ENCODE results near the gene DYNC1I1.
A peak's percentile ranks its signal among the peaks of the same experiment; 100 is the strongest.

DYNC1I1 gene

GRCh38 chr7:96090756-96091155 is 318.4 kb downstream of the DYNC1I1 start:
- DNase-seq: no peak

GRCh38 chr7:96093435-96093834 is 321.1 kb downstream of the DYNC1I1 start:
- DNase-seq: no peak

GRCh38 chr7:96097835-96098234 is 325.5 kb downstream of the DYNC1I1 start:
- DNase-seq: no peak

GRCh38 chr7:96100737-96101136 is 328.4 kb downstream of the DYNC1I1 start:
- DNase-seq: no peak

- no peak for DNase-seq
Measured at GRCh38 chr7:96102096-96102811, 329.9 kb downstream of the DYNC1I1 start.

GRCh38 chr7:96104984-96105383 is 332.6 kb downstream of the DYNC1I1 start:
- DNase-seq: no peak

GRCh38 chr7:96111405-96111804 is 339.1 kb downstream of the DYNC1I1 start:
- no peak for DNase-seq

GRCh38 chr7:96114190-96114589 is 341.8 kb downstream of the DYNC1I1 start:
- no peak for DNase-seq

- DNase-seq: no peak
Measured at GRCh38 chr7:96116173-96116572, 343.8 kb downstream of the DYNC1I1 start.

- DNase-seq: peak; percentile 41
Measured at GRCh38 chr7:96118449-96119001, 346.2 kb downstream of the DYNC1I1 start.

- no peak for DNase-seq
Measured at GRCh38 chr7:96120445-96121225, 348.3 kb downstream of the DYNC1I1 start.

GRCh38 chr7:96121752-96122151 is 349.4 kb downstream of the DYNC1I1 start:
- DNase-seq: no peak

GRCh38 chr7:96122746-96123145 is 350.4 kb downstream of the DYNC1I1 start:
- no peak for DNase-seq

- DNase-seq: no peak
Measured at GRCh38 chr7:96126382-96126781, 354.0 kb downstream of the DYNC1I1 start.

- DNase-seq: no peak
Measured at GRCh38 chr7:96127746-96128145, 355.4 kb downstream of the DYNC1I1 start.

- DNase-seq: no peak
Measured at GRCh38 chr7:96131525-96131924, 359.2 kb downstream of the DYNC1I1 start.

- DNase-seq: no peak
Measured at GRCh38 chr7:96135241-96135640, 362.9 kb downstream of the DYNC1I1 start.

GRCh38 chr7:96136600-96137239 is 364.4 kb downstream of the DYNC1I1 start:
- DNase-seq: no peak

- no peak for DNase-seq
Measured at GRCh38 chr7:96143495-96144259, 371.3 kb downstream of the DYNC1I1 start.

- DNase-seq: no peak
Measured at GRCh38 chr7:96144260-96144526, 371.8 kb downstream of the DYNC1I1 start.
